ENCODE results near the gene NFKBIE. TPM values are rescaled to one million over a fixed set of nuclear protein-coding genes. Genes with fewer than 3 reads are reported as not detected.

The NFKBIE gene
- total and polyA plus RNA-seq, 2 experiments from 2014 or later: 12.5 to 34.2 TPM

GRCh38 chr6:44273617-44274016 is 8.3 kb upstream of the NFKBIE start:
- peaks cover 53% of the 10 kb centered on the region for H3K27me3 ChIP-seq
- DNase-seq (ENCODE audit: low read depth in 1 of 2, low spot score in 1 of 2): no peak
- H3K4me1 ChIP-seq (ENCODE audit: low read depth): no peaks in the 10 kb centered on the region
- no peaks in the 10 kb centered on the region for H3K9me3 ChIP-seq (ENCODE audit: low read depth)
- H3K4me3 ChIP-seq: no peak overlapping the region
- TF ChIP-seq CTCF (IDR thresholded peaks at IDR 0.05; ENCODE audit: low read depth, low read length): no peak
- no peaks in the 10 kb centered on the region for H3K36me3 ChIP-seq
- H3K27ac ChIP-seq: no peak overlapping the region

- Histone ChIP-seq H3K27ac (no peak overlapping the region), H3K9me3 (ENCODE audit: low read depth) (no peaks in the 10 kb centered on the region), H3K36me3 (no peaks in the 10 kb centered on the region), H3K4me1 (ENCODE audit: low read depth) (peaks cover 3% of the 10 kb centered on the region), H3K27me3 (peaks cover 57% of the 10 kb centered on the region), H3K4me3 (no peak overlapping the region)
- no peak for DNase-seq (ENCODE audit: low read depth in 1 of 2, low spot score in 1 of 2)
- no peak for TF ChIP-seq CTCF (IDR thresholded peaks at IDR 0.05; ENCODE audit: low read depth, low read length)
These were observed 7.7 kb upstream of the NFKBIE start for GRCh38 chr6:44272999-44273566.

GRCh38 chr6:44272529-44272928 is 7.2 kb upstream of the NFKBIE start:
- Histone ChIP-seq H3K27me3 (peaks cover 51% of the 10 kb centered on the region), H3K27ac (no peak overlapping the region), H3K4me3 (no peak overlapping the region), H3K36me3 (no peaks in the 10 kb centered on the region), H3K9me3 (ENCODE audit: low read depth) (no peaks in the 10 kb centered on the region), H3K4me1 (ENCODE audit: low read depth) (peaks cover 3% of the 10 kb centered on the region)
- no peak for TF ChIP-seq CTCF (IDR thresholded peaks at IDR 0.05; ENCODE audit: low read depth, low read length)
- DNase-seq (ENCODE audit: low read depth in 1 of 2, low spot score in 1 of 2): no peak

GRCh38 chr6:44271914-44272313 is 6.6 kb upstream of the NFKBIE start:
- H3K36me3 ChIP-seq: no peaks in the 10 kb centered on the region
- H3K4me3 ChIP-seq: no peak overlapping the region
- H3K9me3 ChIP-seq (ENCODE audit: low read depth): no peaks in the 10 kb centered on the region
- H3K4me1 ChIP-seq (ENCODE audit: low read depth): peaks cover 3% of the 10 kb centered on the region
- no peak for TF ChIP-seq CTCF (IDR thresholded peaks at IDR 0.05; ENCODE audit: low read depth, low read length)
- no peak overlapping the region for H3K27ac ChIP-seq
- no peak for DNase-seq (ENCODE audit: low read depth in 1 of 2, low spot score in 1 of 2)
- peaks cover 45% of the 10 kb centered on the region for H3K27me3 ChIP-seq

GRCh38 chr6:44271406-44271723 is 6.0 kb upstream of the NFKBIE start:
- no peaks in the 10 kb centered on the region for H3K36me3 ChIP-seq
- H3K4me3 ChIP-seq: no peak overlapping the region
- no peak for DNase-seq (ENCODE audit: low read depth in 1 of 2, low spot score in 1 of 2)
- peaks cover 3% of the 10 kb centered on the region for H3K4me1 ChIP-seq (ENCODE audit: low read depth)
- H3K9me3 ChIP-seq (ENCODE audit: low read depth): no peaks in the 10 kb centered on the region
- no peak for TF ChIP-seq CTCF (IDR thresholded peaks at IDR 0.05; ENCODE audit: low read depth, low read length)
- no peak overlapping the region for H3K27ac ChIP-seq
- peaks cover 39% of the 10 kb centered on the region for H3K27me3 ChIP-seq
